ENCODE results near the gene PTDSS2. TPM values are rescaled to one million over a fixed set of nuclear protein-coding genes. Genes with fewer than 3 reads are reported as not detected.

The PTDSS2 gene
- total RNA-seq, 1 donor from 2014 or later: 32.9 TPM

DNA sequence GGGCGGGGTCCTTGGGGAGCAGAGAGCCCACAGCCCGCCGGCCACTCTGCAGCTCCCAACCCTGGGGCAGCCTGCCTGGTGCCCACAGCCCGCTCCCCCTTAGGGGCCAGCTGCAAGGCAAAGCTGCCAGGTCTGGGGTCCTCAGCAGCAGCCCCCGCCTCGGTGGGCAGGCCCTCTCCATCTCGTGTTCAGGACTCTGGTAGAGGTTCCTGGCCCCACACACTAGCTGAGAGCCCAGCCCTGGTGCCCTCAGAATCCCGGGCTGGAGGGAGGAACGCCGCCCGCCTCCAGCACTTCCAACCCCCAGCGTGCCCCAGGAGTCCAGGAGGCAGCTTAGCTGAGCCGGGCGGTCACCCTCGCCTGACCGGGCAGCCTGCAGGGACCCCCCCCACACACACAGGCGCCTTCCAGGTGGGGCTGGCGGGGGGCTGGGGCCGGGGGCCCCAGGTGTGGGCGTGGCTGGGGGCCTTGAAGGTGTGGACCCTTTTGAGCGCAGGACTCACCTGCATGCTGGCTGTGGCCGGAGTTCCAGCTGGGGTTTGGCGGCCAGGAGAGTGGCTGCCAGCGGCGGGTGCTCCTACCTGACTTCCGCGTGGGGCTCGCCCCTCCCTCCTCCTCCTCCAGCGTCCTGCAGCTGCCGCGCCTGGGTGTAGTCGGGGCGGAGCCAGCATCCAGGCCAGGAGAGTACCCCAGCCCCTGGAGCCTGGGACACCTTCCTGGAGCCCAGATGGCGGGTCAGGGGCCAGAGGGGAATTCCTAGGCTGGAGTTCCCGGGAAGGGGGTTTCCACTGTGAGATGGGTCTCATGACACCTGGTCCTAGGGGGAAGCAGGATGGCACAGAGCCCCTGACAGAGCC, 8.4 kb upstream of the PTDSS2 start, which contains the start of gene ANO9:
Gene ANO9 (minus strand): TSS at position 594 of the 857 bp plus-strand sequence. CDS start 85 bp downstream, at position 509.
- peak; percentile 75 to 83 for ATAC-seq
- H3K36me3 ChIP-seq: no peaks in the 10 kb centered on the region
- peak; percentile 80 for DNase-seq
- peak within 1 kb of the TSS; percentile 52 for H3K4me3 ChIP-seq
- intact Hi-C loops (cut with DNase I): no loop called here
- TF ChIP-seq, protein P1, sequence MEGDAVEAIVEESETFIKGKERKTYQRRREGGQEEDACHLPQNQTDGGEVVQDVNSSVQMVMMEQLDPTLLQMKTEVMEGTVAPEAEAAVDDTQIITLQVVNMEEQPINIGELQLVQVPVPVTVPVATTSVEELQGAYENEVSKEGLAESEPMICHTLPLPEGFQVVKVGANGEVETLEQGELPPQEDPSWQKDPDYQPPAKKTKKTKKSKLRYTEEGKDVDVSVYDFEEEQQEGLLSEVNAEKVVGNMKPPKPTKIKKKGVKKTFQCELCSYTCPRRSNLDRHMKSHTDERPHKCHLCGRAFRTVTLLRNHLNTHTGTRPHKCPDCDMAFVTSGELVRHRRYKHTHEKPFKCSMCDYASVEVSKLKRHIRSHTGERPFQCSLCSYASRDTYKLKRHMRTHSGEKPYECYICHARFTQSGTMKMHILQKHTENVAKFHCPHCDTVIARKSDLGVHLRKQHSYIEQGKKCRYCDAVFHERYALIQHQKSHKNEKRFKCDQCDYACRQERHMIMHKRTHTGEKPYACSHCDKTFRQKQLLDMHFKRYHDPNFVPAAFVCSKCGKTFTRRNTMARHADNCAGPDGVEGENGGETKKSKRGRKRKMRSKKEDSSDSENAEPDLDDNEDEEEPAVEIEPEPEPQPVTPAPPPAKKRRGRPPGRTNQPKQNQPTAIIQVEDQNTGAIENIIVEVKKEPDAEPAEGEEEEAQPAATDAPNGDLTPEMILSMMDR (IDR thresholded peaks at IDR 0.05): no peak
- H3K4me1 ChIP-seq: peaks cover 34% of the 10 kb centered on the region
- H3K27ac ChIP-seq: peak within 1 kb of the TSS; percentile 36
- H3K9me3 ChIP-seq: no peaks in the 10 kb centered on the region
- peaks cover 16% of the 10 kb centered on the region for H3K27me3 ChIP-seq (ENCODE audit: low read depth)

DNA sequence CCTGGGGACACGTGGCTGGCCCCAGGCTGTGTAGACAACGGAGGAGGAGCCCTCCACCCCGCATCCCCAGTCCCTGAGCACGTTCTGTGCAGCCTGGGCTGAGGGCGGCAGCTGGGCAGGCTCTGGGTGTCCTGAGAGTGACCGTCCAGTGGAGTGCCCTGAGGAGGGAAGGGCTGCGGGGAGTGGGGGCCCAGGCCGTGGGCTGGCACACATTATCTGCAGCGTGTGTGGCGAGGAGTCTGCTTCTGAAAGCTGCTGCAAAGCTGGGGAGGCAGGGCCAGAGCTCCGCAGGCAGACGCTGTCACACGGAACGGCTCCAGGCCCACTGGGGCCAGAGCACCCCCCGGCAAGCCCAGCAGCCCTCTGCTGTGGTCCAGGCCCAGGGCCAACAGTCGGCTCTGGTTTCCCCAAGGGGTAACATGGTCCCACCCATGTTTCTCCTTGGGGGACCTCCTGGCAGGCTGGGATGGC, 7.4 kb upstream of the PTDSS2 start:
- intact Hi-C loops (cut with DNase I): no loop called here
- DNase-seq: peak; percentile 43
- no peaks in the 10 kb centered on the region for H3K36me3 ChIP-seq
- H3K9me3 ChIP-seq: no peaks in the 10 kb centered on the region
- no peak overlapping the region for H3K4me3 ChIP-seq
- H3K27me3 ChIP-seq (ENCODE audit: low read depth): peaks cover 16% of the 10 kb centered on the region
- TF ChIP-seq, protein P1 (IDR thresholded peaks at IDR 0.05): no peak
- no peak overlapping the region for H3K27ac ChIP-seq
- peak in 1 of 2 donors; percentile 5 for ATAC-seq
- H3K4me1 ChIP-seq: peaks cover 34% of the 10 kb centered on the region

DNA sequence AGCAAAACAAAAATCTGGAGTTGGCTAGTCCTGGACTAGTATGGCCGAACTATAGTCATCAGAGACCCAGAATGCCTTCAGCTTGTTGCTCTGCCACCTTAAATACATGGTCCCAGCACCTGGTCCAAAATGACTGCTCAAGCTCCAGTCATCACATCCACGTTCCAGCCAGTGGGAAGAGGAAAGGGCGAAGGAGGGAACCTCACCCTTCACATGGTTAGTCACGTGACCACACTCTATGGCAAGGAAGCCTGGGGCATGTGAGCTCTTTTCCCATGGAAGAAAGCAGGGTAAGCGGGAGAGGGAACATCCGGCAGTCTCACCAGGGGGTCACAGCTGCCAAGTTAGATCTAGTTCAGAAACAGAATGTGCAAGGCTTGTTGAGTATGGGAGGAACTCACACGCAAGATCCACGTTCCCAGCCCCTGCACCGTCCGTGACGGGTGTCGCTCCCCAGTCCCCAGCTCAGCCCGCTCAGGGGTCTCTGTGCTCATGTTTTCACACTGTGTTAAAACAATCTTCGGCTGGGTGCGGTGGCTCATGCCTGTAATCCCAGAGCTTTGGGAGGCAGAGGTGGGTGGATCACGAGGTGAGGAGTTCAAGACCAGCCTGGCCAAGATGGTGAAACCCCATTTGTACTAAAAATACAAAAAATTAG, 6.4 kb upstream of the PTDSS2 start:
- no peak overlapping the region for H3K27ac ChIP-seq
- H3K4me3 ChIP-seq: no peak overlapping the region
- DNase-seq (peak; percentile 39), ATAC-seq (no peak)
- H3K36me3 ChIP-seq: no peaks in the 10 kb centered on the region
- H3K4me1 ChIP-seq: peaks cover 39% of the 10 kb centered on the region
- H3K27me3 ChIP-seq (ENCODE audit: low read depth): peaks cover 16% of the 10 kb centered on the region
- TF ChIP-seq, protein P1 (IDR thresholded peaks at IDR 0.05): no peak
- H3K9me3 ChIP-seq: no peaks in the 10 kb centered on the region
- intact Hi-C loops (cut with DNase I): no loop called here

DNA sequence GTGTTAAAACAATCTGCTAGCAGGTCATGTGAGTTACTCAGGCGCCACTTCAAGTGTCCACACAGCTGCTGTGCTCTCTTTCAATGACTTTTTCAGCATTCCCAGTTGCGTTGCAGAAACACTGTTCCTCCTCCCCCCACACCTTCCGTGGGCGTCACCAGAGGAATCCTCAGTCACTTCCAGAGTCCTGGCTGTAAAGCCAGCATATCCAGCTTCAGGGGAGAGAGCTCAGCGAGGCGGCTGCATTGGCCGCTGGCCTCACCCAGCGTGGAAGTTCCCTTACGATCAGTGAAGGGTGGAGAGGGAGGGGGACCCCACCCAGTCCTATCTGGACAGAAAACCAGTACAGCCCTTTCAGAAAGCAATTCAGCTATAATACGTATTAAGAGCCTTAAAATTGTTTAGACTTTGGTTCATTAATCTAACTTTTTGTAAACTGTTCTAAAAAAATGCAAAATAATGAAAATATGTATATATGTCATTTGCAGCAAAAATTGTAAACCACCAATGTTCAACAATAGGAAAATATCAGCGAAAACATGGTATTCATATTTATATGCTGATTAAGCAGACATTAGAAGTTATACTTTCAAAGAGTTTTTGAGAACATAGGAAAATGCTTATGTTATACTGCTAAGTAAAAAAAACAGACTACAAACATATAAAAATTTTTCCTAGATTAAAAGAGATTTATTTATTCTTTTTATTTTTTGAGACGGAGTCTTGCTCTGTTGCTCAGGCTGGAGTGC, 5.5 kb upstream of the PTDSS2 start:
- ATAC-seq: peak; percentile 5 to 31
- TF ChIP-seq, protein P1 (IDR thresholded peaks at IDR 0.05): no peak

More for the DNA sequence above, 5.5 kb upstream of the PTDSS2 start:
- Histone ChIP-seq H3K4me3 (peak overlapping the region; percentile 1), H3K4me1 (peaks cover 48% of the 10 kb centered on the region), H3K9me3 (no peaks in the 10 kb centered on the region), H3K27me3 (ENCODE audit: low read depth) (peaks cover 16% of the 10 kb centered on the region), H3K36me3 (no peaks in the 10 kb centered on the region), H3K27ac (no peak overlapping the region)
- intact Hi-C loops (cut with DNase I): no loop called here
- DNase-seq: peak; percentile 72

Measured in lower lobe of right lung (tissue), 2 donors.